Activated T-cell treated with anti-CD3 and anti-CD28 coated beads, Interleukin-2, amount 50 U/mL, for 1 hour (primary cell): ENCODE results near the gene ERAL1.

ENCODE experiments used
- DNase-seq: peaks from one replicate; pipeline ENCODE4 v3.0.0-alpha.2; 2020

The ERAL1 gene

DNA sequence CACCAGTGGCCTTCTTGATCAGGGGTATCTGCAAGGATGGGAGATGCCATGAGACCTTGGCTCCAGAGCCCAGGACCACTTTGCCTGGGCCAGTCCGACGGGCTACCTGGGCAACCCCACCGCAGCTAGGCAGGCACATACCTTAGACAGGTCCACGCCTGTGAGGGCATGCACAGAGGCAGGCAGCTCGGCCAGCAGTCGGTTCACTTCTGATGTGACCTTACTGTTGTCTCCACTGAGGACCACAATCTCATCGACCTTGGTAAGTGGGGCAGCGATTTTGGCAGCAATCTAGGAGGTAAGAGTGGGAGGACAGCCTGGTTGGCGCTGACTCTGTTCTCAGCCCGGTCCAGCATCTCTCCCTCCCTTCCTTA lies 25.7 kb downstream of the ERAL1 start:
- DNase-seq = no peak

GRCh38 chr17:28881533-28882056 lies 26.8 kb downstream of the ERAL1 start:
- DNase-seq = no peak

DNA sequence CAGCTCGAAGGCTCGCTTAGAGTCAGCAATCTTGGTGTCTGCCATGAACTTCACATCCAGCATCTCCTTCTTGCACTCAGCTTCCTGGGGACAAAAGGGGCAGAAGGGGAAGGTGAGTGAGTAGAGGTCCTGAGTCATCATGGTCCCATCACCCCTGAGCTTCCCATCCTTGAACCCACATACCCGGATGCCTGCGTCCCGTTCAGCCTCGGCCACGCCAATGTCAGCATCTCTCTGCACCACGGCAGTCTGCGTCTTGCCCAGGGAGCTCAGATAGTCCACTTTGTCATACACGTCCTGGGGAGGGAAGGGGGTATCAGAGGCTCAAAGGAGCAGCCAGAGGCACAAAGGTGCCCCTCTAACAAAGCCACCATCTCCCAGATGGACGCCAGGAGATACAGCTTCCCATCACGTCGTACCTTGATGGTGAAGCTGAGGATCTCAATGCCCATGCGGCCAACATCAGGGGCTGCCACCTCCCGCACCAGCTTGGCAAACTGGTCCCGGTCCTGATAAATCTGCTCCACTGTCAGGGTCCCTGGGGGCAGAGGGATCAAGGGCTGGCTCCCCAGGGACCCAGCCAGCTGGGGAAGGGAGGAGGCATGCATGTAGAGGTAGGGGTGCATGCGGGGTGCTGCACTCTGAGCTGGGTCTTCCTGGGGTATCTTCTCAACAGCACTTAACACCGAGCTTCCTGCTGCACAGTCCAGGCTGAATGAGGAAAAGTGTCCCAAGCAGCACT lies 27.5 kb downstream of the ERAL1 start:
- no peak for DNase-seq

- no peak for DNase-seq
Measured at GRCh38 chr17:28883967-28884702, 29.3 kb downstream of the ERAL1 start.

GRCh38 chr17:28885363-28885762 lies 30.5 kb downstream of the ERAL1 start:
- no peak for DNase-seq

GRCh38 chr17:28885951-28886350 lies 31.1 kb downstream of the ERAL1 start:
- no peak for DNase-seq

DNA sequence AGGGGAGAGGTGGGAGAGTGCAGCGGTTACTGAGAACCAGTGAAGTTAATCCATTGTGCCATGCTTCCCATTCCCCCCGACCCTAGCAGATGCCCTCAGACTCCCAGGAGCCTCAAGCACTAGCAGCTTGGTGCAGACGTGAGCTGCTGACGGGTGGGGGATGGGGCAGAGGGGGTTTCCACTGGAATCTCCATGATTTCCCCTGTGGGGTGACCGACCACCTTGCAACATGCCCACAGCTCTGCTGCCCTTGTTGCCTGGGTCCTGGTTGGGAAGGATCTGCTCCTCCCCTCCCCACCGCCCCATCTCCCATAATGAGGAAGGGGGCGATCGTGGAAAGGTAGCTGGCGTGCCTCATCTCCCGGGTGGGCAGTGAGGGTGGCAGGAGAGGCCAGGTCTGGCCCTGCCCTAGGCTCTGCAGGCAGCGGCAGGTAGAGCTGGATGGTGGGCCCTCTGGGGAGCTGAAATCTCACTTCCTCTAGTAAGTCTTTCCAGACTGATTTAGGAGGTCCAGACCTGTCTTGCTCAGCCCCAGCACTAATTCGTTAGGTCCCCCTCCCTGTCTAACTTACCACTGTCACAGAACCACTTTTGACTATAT lies 33.2 kb downstream of the ERAL1 start:
- no peak for DNase-seq

DNA sequence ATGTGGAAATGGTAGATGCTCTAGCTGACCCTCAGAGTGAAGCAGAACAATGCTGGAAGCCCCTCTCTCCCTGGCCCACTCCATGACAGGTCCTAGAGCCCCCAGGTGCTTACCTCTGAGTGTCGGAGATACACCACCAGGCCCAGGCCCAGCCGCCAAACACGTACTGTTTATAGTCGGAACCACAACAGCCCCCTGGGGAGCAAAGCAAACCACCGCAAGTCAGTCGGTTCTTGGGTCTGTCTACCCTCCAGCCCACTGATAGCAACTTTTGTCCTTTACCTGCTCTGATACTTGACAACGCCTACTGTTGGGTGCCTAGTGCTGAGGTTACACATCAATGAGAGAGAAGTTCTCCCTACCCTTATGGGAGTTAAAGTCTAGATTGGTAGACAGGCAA lies 34.0 kb downstream of the ERAL1 start:
- DNase-seq = no peak

DNA sequence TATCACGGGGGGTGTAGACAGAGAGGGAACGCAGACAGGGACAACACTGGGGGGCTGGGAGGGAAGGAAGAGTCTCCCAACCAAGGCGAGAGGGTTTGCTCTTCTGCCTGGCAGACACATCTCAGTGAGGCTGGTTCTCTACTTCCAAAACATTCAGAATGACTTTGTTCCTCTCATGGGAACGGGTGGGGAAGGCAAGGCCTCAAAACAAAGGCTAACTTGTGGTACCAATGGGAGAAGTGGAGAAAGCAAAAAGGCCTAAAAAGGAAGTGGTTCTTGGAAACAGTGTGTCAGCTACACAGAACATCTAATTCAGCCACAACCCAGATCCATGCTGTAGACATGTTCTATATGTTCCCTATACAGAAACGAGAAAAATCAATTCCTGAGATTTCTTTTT lies 35.2 kb downstream of the ERAL1 start:
- DNase-seq = no peak

DNA sequence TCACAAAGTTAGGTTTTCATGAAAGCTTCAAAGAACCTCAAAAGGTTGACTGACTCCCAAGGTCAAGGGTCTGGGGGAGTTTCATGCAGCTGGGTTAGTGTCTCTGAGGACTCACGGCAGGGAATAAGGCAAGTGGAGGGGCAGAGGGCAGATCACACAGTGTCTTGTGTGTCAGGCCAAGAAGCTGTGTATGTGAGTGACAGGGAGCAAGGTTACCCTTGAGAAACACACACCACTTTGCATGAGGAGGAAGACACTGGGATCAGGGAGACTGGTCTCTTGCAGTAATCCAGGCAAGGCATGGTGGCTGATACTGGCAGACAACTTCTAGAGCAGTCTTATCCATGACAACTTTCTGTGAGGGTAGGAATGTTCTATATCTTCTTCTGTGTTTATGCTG lies 36.4 kb downstream of the ERAL1 start:
- no peak for DNase-seq

GRCh38 chr17:28892024-28892423 lies 37.2 kb downstream of the ERAL1 start:
- no peak for DNase-seq

GRCh38 chr17:28893248-28894183 lies 38.7 kb downstream of the ERAL1 start:
- peak; percentile 38 for DNase-seq

DNA sequence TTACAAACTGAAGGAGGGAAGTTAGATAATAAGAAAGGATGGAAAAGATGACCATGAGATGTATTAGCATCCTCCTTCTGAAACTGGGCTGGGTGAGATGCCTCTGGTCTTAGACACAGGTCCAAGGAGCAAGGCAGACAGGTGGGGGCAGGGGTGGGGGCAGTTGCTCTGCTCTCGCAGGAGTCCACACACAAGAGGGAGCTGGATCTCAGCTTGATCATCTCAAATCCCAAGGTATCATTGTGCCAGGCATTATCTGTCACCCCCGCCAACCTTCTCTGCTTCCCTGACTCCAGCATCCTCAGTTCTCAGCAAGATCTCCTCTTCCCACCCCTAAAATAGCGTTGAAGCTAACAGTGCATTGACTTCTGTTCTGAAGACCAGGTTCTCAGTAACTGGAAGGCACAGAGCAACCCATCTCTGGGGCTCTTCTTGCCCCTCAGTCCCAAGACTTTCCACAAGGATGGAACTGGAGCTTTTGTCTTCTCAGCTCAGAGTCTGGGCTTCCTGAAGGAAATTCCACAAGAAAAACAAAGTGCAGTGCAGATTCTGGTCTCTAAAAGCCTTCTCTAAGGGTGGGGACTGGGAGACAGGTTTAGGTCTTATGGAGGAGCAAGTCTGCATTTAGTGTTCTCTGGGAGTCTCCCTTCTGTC lies 41.1 kb downstream of the ERAL1 start:
- DNase-seq = no peak

DNA sequence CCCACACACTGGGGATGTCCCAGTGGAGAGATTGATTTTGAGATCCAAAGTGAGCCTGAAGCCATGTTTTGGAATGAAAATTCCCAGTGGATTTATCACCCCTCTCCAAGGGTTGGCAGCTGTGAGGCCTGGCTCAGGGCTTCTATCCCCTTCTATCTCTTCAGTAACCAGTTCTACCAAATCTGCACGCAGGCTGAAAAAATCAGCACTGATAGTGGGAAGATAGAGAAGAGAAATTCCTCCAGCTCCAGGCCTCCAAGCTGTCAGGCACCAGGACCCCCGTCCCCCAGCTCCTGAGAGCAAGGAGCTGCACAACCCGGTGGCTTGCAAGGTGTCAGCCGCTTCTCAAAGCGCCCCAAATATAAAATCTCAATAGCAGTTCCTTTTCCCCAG lies 41.7 kb downstream of the ERAL1 start:
- no peak for DNase-seq

DNA sequence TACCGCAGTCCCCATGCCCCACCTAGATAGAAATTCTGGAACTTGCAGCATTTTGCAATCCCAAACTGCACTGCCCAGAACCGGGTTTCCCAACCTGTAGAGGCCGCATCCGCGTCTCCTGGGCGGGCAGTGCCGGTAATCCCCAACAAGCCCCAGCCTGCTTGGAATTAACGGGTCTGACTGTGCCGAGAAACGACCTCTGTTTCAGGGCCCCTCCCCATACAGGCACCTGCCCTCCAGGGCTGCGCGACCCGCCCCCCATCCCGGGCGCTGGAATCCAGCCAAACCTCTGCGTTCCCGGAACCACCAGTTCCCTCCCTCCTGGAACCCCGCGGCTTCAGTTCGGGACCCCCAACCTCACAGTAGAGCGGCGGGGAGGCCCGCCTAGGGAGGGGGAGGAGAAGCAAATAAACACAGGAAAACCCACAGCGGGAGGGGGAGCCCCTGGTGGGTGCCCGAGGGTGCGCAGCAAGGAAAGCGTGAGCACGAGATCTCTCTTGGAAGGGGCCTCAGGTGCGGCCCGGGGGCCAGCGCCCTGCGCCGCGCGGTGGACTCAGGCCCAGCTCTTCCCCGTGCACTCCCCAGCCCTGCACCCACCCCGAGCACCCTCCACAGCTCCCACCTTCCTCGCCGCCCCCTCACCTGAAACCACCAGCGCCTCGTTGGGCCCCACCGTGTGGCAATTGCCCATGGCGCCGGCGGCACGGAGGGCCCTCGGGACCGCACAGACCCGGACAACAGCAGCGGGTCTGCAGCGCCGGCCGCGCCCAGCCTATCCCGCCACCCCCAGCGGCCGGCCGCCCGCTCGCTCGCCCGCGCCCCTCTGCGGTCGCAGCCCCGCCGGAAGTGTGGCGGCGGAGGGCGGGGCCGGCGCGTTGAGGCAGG lies 42.3 kb downstream of the ERAL1 start, which contains the start of gene FLOT2:
Gene FLOT2 (minus strand): TSS at position 850 of the 885 bp plus-strand sequence. CDS start 159 bp downstream, at position 691.
- DNase-seq = peak; percentile 74

GRCh38 chr17:28897769-28898526 lies 43.1 kb downstream of the ERAL1 start:
- DNase-seq = no peak

- no peak for DNase-seq
Measured at GRCh38 chr17:28898527-28898955, 43.7 kb downstream of the ERAL1 start.

DNA sequence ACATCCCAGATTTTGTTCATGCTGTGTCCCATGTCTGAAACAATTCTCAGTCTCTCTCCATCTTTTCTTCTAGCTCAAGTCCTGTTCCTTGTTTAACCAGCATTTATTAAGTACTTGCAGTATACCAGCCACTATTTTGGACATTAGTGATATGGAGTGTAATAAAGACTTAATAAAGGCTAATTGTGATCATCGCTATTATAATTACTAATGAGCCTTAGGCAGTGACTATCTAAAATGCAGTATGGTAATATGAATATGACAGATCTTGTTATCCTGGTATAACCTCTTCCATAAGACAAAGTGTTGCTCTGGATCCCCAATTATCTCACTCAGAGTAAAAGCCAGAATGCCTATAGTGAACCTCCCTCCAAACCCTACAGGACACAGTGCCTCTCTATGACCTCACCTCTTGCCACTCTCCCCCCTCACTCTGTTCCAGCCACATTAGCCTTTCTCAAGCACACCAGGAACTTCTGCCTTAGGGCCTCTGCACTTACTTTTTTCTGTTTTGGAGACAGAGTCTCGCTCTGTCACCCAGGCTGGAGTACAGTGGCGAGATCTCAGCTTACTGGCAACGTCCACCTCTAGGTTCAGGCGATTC lies 44.5 kb downstream of the ERAL1 start:
- DNase-seq = no peak

GRCh38 chr17:28900986-28901726 lies 46.3 kb downstream of the ERAL1 start:
- DNase-seq = no peak
